Left lung (tissue), 10 donors: ENCODE results near the gene DCDC1. TPM values are rescaled to one million over a fixed set of nuclear protein-coding genes. Genes with fewer than 3 reads are reported as not detected.

ENCODE experiments used
- ATAC-seq: fragments of 200-7000 bp; cut with Tn5 transposase; one replicate; pipeline ENCODE4 v1.9.1; 2020; ENCODE audit warnings: moderate library complexity
- DNase-seq, 4 donors: peaks; one replicate each; pipeline ENCODE4 v3.0.0-alpha.2; 2013 to 2020
- H3K27ac ChIP-seq, 2 donors: fragments of 200-600 bp; sonication (generic) in 1 of 2; one replicate each; pipeline versions ENCODE4 v1.5.0 to v1.8.0; 2020 to 2021
- H3K27me3 ChIP-seq, 2 donors: fragments of 200-600 bp; sonication (generic) in 1 of 2; one replicate each; pipeline versions ENCODE4 v1.5.0 to v1.8.0; 2020 to 2021
- H3K36me3 ChIP-seq, 2 donors: fragments of 200-600 bp; sonication (generic) in 1 of 2; one replicate each; pipeline versions ENCODE4 v1.5.0 to v1.8.0; 2020 to 2021
- H3K4me1 ChIP-seq, 2 donors: fragments of 200-600 bp; one replicate each; pipeline ENCODE4 v1.8.0; 2021
- H3K4me3 ChIP-seq, 2 donors: fragments of 200-600 bp; sonication (generic) in 1 of 2; one replicate each; pipeline versions ENCODE4 v1.5.0 to v1.8.0; 2020 to 2021; ENCODE audit warnings: mild to moderate bottlenecking in 1 of 2
- H3K9me3 ChIP-seq, 2 donors: fragments of 200-600 bp; sonication (generic) in 1 of 2; one replicate each; pipeline versions ENCODE4 v1.5.0 to v1.8.0; 2020 to 2021
- intact Hi-C, 2 donors: fragments of 100-400 bp; cut with DNase I; formaldehyde crosslinking; loops; one replicate each; pipeline versions ENCODE4 v1.11.2 to v1.14.2; 2022
- polyA plus RNA-seq, 6 donors: library from polyadenylated mRNA; unstranded; fragments of 120-200 nt; gene quantifications; one replicate each; pipeline ENCODE4 v1.2.1, GENCODE V29; 2013; ENCODE audit not compliant: insufficient read length in 6 of 6
- total RNA-seq, 2 donors: library from RNA; stranded (reverse); fragmentation: NEBNext Ultra II Directional; extraction: Animal tissue kit (Norgen Biotek cat#: 25700); gene quantifications; one replicate each; pipeline ENCODE4 v1.2.1, GENCODE V29; 2021
- TF ChIP-seq, protein P1 (sequence below), 2 donors: fragments of 200-600 bp; sonication (generic) in 1 of 2; IDR thresholded peaks; one replicate each; pipeline versions ENCODE4 v1.5.0 to v1.8.0; 2021; ENCODE audit warnings: antibody characterized with exemption in 2 of 2
- donor health status: DM: no; HTN: yes; CAD: no.
- donor health status: DM: no; HTN: no; CAD: no.

Gene DCDC1
- total and polyA plus RNA-seq, 8 donors: 0.09 to 3.3 (median 2.0) TPM

- Histone ChIP-seq H3K9me3 (peaks cover 0 to 14% of the 10 kb centered on the region in 2 donors), H3K4me1 (no peaks in the 10 kb centered on the region), H3K27me3 (no peaks in the 10 kb centered on the region), H3K4me3 (no peak overlapping the region), H3K36me3 (no peaks in the 10 kb centered on the region), H3K27ac (no peak overlapping the region)
- TF ChIP-seq, protein P1, sequence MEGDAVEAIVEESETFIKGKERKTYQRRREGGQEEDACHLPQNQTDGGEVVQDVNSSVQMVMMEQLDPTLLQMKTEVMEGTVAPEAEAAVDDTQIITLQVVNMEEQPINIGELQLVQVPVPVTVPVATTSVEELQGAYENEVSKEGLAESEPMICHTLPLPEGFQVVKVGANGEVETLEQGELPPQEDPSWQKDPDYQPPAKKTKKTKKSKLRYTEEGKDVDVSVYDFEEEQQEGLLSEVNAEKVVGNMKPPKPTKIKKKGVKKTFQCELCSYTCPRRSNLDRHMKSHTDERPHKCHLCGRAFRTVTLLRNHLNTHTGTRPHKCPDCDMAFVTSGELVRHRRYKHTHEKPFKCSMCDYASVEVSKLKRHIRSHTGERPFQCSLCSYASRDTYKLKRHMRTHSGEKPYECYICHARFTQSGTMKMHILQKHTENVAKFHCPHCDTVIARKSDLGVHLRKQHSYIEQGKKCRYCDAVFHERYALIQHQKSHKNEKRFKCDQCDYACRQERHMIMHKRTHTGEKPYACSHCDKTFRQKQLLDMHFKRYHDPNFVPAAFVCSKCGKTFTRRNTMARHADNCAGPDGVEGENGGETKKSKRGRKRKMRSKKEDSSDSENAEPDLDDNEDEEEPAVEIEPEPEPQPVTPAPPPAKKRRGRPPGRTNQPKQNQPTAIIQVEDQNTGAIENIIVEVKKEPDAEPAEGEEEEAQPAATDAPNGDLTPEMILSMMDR (IDR thresholded peaks at IDR 0.05): no peak
- ATAC-seq (no peak), DNase-seq (no peak)
- intact Hi-C loops: no loop called here
Observed at GRCh38 chr11:31267720-31268119, 101.8 kb downstream of the DCDC1 start.

- TF ChIP-seq, protein P1 (IDR thresholded peaks at IDR 0.05): no peak
- no peak for DNase-seq
- Histone ChIP-seq H3K27me3 (no peaks in the 10 kb centered on the region), H3K9me3 (no peaks in the 10 kb centered on the region), H3K4me1 (no peaks in the 10 kb centered on the region), H3K36me3 (no peaks in the 10 kb centered on the region), H3K27ac (no peak overlapping the region), H3K4me3 (no peak overlapping the region)
- intact Hi-C loops: no loop called here
- ATAC-seq: no peak
Observed at GRCh38 chr11:31264834-31265233, 104.7 kb downstream of the DCDC1 start.

- no peaks in the 10 kb centered on the region for H3K27me3 ChIP-seq
Observed at GRCh38 chr11:31262761-31263160, 106.8 kb downstream of the DCDC1 start.

GRCh38 chr11:31259797-31260196 is 109.7 kb downstream of the DCDC1 start:
- Histone ChIP-seq H3K36me3 (no peaks in the 10 kb centered on the region), H3K9me3 (no peaks in the 10 kb centered on the region), H3K27ac (no peak overlapping the region), H3K27me3 (no peaks in the 10 kb centered on the region), H3K4me1 (no peaks in the 10 kb centered on the region), H3K4me3 (no peak overlapping the region)
- ATAC-seq (no peak), DNase-seq (no peak)
- intact Hi-C loops: no loop called here
- TF ChIP-seq, protein P1 (IDR thresholded peaks at IDR 0.05): no peak

More at GRCh38 chr11:31262761-31263160, 106.8 kb downstream of the DCDC1 start:
- H3K9me3 ChIP-seq: no peaks in the 10 kb centered on the region
- DNase-seq: no peak
- intact Hi-C loops: no loop called here
- H3K36me3 ChIP-seq: no peaks in the 10 kb centered on the region
- no peak overlapping the region for H3K27ac ChIP-seq
- ATAC-seq: no peak
- H3K4me3 ChIP-seq: no peak overlapping the region
- H3K4me1 ChIP-seq: no peaks in the 10 kb centered on the region
- TF ChIP-seq, protein P1 (IDR thresholded peaks at IDR 0.05): no peak

DNA sequence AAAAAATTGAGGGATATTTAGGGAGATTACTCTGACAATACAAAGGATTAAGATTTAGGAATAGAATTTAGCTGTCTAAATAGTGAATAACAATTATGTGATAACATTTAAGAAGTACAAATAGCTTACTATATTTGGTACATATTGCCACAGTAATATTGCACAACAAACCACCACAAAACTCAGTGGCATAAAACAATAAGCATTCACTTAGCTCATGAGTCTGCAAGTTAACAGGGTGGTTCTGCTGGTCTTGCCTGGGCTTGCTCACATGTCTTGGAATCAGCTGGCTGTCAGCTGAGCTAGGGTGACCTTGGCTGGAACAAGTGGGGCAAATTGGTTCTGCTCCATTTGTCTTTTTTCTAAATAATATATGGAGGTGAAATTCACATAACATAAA is 115.1 kb downstream of the DCDC1 start:
- Histone ChIP-seq H3K36me3 (no peaks in the 10 kb centered on the region), H3K4me3 (no peak overlapping the region), H3K27me3 (no peaks in the 10 kb centered on the region), H3K9me3 (no peaks in the 10 kb centered on the region), H3K4me1 (no peaks in the 10 kb centered on the region), H3K27ac (no peak overlapping the region)
- no peak for DNase-seq
- intact Hi-C loops: no loop called here
- TF ChIP-seq, protein P1 (IDR thresholded peaks at IDR 0.05): no peak
- ATAC-seq: no peak
